ENCODE measurements around the gene CSRP1.

The CSRP1 gene

GRCh38 chr1:201491896-201492511 is 14.9 kb downstream of the CSRP1 start:
- Mint-ChIP-seq H3K27me3 (no peaks in the 10 kb centered on the region), H3K9me3 (no peaks in the 10 kb centered on the region), H3K27ac (peak overlapping the region in 1 of 2 donors; percentile 29), H3K4me3 (no peak overlapping the region), H3K4me1 (ENCODE audit: low read depth in 2 of 2) (peaks cover 5 to 6% of the 10 kb centered on the region in 2 donors), H3K36me3 (ENCODE audit: insufficient read depth) (peaks cover 16% of the 10 kb centered on the region)
- ATAC-seq (replicated peaks) (no peak), DNase-seq (no peak)

- no peak overlapping the region for H3K27ac Mint-ChIP-seq
- peaks cover 5 to 6% of the 10 kb centered on the region in 2 donors for H3K4me1 Mint-ChIP-seq (ENCODE audit: low read depth in 2 of 2)
- peaks cover 13% of the 10 kb centered on the region for H3K36me3 Mint-ChIP-seq (ENCODE audit: insufficient read depth)
- ATAC-seq (replicated peaks) (no peak), DNase-seq (no peak)
- no peak overlapping the region for H3K4me3 Mint-ChIP-seq
- H3K27me3 Mint-ChIP-seq: no peaks in the 10 kb centered on the region
- H3K9me3 Mint-ChIP-seq: no peaks in the 10 kb centered on the region
Measured at GRCh38 chr1:201490708-201491131, 16.2 kb downstream of the CSRP1 start.

GRCh38 chr1:201489643-201490261 is 17.2 kb downstream of the CSRP1 start:
- H3K9me3 Mint-ChIP-seq: no peaks in the 10 kb centered on the region
- DNase-seq (no peak), ATAC-seq (replicated peaks) (no peak)
- peaks cover 5 to 6% of the 10 kb centered on the region in 2 donors for H3K4me1 Mint-ChIP-seq (ENCODE audit: low read depth in 2 of 2)
- no peak overlapping the region for H3K27ac Mint-ChIP-seq
- H3K4me3 Mint-ChIP-seq: no peak overlapping the region
- H3K36me3 Mint-ChIP-seq (ENCODE audit: insufficient read depth): peaks cover 13% of the 10 kb centered on the region
- H3K27me3 Mint-ChIP-seq: no peaks in the 10 kb centered on the region

- peaks cover 15% of the 10 kb centered on the region for H3K36me3 Mint-ChIP-seq (ENCODE audit: insufficient read depth)
- H3K4me1 Mint-ChIP-seq (ENCODE audit: low read depth in 2 of 2): peaks cover 1 to 6% of the 10 kb centered on the region in 2 donors
- DNase-seq: no peak
- H3K27me3 Mint-ChIP-seq: no peaks in the 10 kb centered on the region
- H3K9me3 Mint-ChIP-seq: no peaks in the 10 kb centered on the region
- no peak overlapping the region for H3K4me3 Mint-ChIP-seq
- peak overlapping the region in 1 of 2 donors; percentile 51 for H3K27ac Mint-ChIP-seq
- no peak for ATAC-seq (replicated peaks)
Measured at GRCh38 chr1:201488830-201489589, 17.9 kb downstream of the CSRP1 start.

- no peak overlapping the region for H3K27ac Mint-ChIP-seq
- H3K27me3 Mint-ChIP-seq: no peaks in the 10 kb centered on the region
Measured at GRCh38 chr1:201487742-201488141, 19.2 kb downstream of the CSRP1 start.

GRCh38 chr1:201486187-201486586 is 20.7 kb downstream of the CSRP1 start:
- H3K4me3 Mint-ChIP-seq: no peak overlapping the region
- no peak for DNase-seq
- H3K9me3 Mint-ChIP-seq: no peaks in the 10 kb centered on the region
- peaks cover 6 to 10% of the 10 kb centered on the region in 2 donors for H3K27me3 Mint-ChIP-seq
- H3K27ac Mint-ChIP-seq: peak overlapping the region; percentile 41 to 49
- no peak for ATAC-seq (replicated peaks)
- peaks cover under 1 to 15% of the 10 kb centered on the region in 2 donors for H3K4me1 Mint-ChIP-seq (ENCODE audit: low read depth in 2 of 2)
- H3K36me3 Mint-ChIP-seq (ENCODE audit: insufficient read depth): peaks cover 27% of the 10 kb centered on the region

More at GRCh38 chr1:201487742-201488141, 19.2 kb downstream of the CSRP1 start:
- peaks cover 0 to 6% of the 10 kb centered on the region in 2 donors for H3K4me1 Mint-ChIP-seq (ENCODE audit: low read depth in 2 of 2)
- no peak overlapping the region for H3K4me3 Mint-ChIP-seq
- no peaks in the 10 kb centered on the region for H3K9me3 Mint-ChIP-seq
- ATAC-seq (replicated peaks) (no peak), DNase-seq (no peak)
- H3K36me3 Mint-ChIP-seq (ENCODE audit: insufficient read depth): peaks cover 19% of the 10 kb centered on the region

- Mint-ChIP-seq H3K27ac (peak overlapping the region in 1 of 2 donors; percentile 49), H3K9me3 (no peaks in the 10 kb centered on the region), H3K4me3 (no peak overlapping the region), H3K36me3 (ENCODE audit: insufficient read depth) (peaks cover 28% of the 10 kb centered on the region), H3K4me1 (ENCODE audit: low read depth in 2 of 2) (peaks cover 7 to 16% of the 10 kb centered on the region in 2 donors), H3K27me3 (peaks cover 11 to 18% of the 10 kb centered on the region in 2 donors)
- no peak for ATAC-seq (replicated peaks)
- DNase-seq: no peak
Measured at GRCh38 chr1:201485184-201485774, 21.6 kb downstream of the CSRP1 start.

- DNase-seq (no peak), ATAC-seq (replicated peaks) (no peak)
- Mint-ChIP-seq H3K4me3 (no peak overlapping the region), H3K27ac (peak overlapping the region in 1 of 2 donors; percentile 54), H3K4me1 (ENCODE audit: low read depth in 2 of 2) (peaks cover 7 to 16% of the 10 kb centered on the region in 2 donors), H3K36me3 (ENCODE audit: insufficient read depth) (peaks cover 24% of the 10 kb centered on the region), H3K9me3 (no peaks in the 10 kb centered on the region), H3K27me3 (peaks cover 11 to 18% of the 10 kb centered on the region in 2 donors)
Measured at GRCh38 chr1:201483373-201483949, 23.5 kb downstream of the CSRP1 start.

- peaks cover 7 to 14% of the 10 kb centered on the region in 2 donors for H3K4me1 Mint-ChIP-seq (ENCODE audit: low read depth in 2 of 2)
- no peak for DNase-seq
Measured at GRCh38 chr1:201482755-201483154, 24.2 kb downstream of the CSRP1 start.

GRCh38 chr1:201481761-201482493 is 25.0 kb downstream of the CSRP1 start:
- DNase-seq (peak; percentile 72 to 78 (median 76)), ATAC-seq (replicated peaks) (peak; percentile 85)
- Mint-ChIP-seq H3K9me3 (no peaks in the 10 kb centered on the region), H3K4me1 (ENCODE audit: low read depth in 2 of 2) (peaks cover 7 to 14% of the 10 kb centered on the region in 2 donors), H3K36me3 (ENCODE audit: insufficient read depth) (peaks cover 24% of the 10 kb centered on the region), H3K27ac (peak overlapping the region; percentile 29 to 54), H3K4me3 (peak overlapping the region; percentile 67 to 71), H3K27me3 (peaks cover 16 to 24% of the 10 kb centered on the region in 2 donors)

More at GRCh38 chr1:201482755-201483154, 24.2 kb downstream of the CSRP1 start:
- peaks cover 24% of the 10 kb centered on the region for H3K36me3 Mint-ChIP-seq (ENCODE audit: insufficient read depth)
- H3K27ac Mint-ChIP-seq: peak overlapping the region in 1 of 2 donors; percentile 54
- peaks cover 11 to 18% of the 10 kb centered on the region in 2 donors for H3K27me3 Mint-ChIP-seq
- no peaks in the 10 kb centered on the region for H3K9me3 Mint-ChIP-seq
- ATAC-seq (replicated peaks): no peak
- peak overlapping the region in 1 of 2 donors; percentile 71 for H3K4me3 Mint-ChIP-seq

- no peak for ATAC-seq (replicated peaks)
- Mint-ChIP-seq H3K27me3 (peaks cover 23 to 33% of the 10 kb centered on the region in 2 donors), H3K9me3 (no peaks in the 10 kb centered on the region)
Measured at GRCh38 chr1:201481004-201481380, 25.9 kb downstream of the CSRP1 start.

GRCh38 chr1:201480231-201481003 is 26.5 kb downstream of the CSRP1 start:
- Mint-ChIP-seq H3K9me3 (no peaks in the 10 kb centered on the region), H3K4me1 (ENCODE audit: low read depth in 2 of 2) (peaks cover 7 to 19% of the 10 kb centered on the region in 2 donors), H3K4me3 (peak overlapping the region; percentile 67 to 71), H3K27me3 (peaks cover 24 to 34% of the 10 kb centered on the region in 2 donors), H3K27ac (peak overlapping the region in 1 of 2 donors; percentile 54), H3K36me3 (ENCODE audit: insufficient read depth) (peaks cover 19% of the 10 kb centered on the region)
- DNase-seq (peak; percentile 36 to 45 (median 44)), ATAC-seq (replicated peaks) (peak; percentile 57)

More at GRCh38 chr1:201481004-201481380, 25.9 kb downstream of the CSRP1 start:
- no peak for DNase-seq
- peak overlapping the region; percentile 67 to 71 for H3K4me3 Mint-ChIP-seq
- H3K36me3 Mint-ChIP-seq (ENCODE audit: insufficient read depth): peaks cover 22% of the 10 kb centered on the region
- H3K4me1 Mint-ChIP-seq (ENCODE audit: low read depth in 2 of 2): peaks cover 7 to 19% of the 10 kb centered on the region in 2 donors
- peak overlapping the region in 1 of 2 donors; percentile 54 for H3K27ac Mint-ChIP-seq
